Endothelial cell of umbilical vein (primary cell): Measurements from ENCODE around the gene SZT2. TPM values are rescaled to one million over a fixed set of nuclear protein-coding genes. Genes with fewer than 3 reads are reported as not detected.
A peak's percentile ranks its signal among the peaks of the same experiment; 100 is the strongest.

Experiments used
- BruUV-seq: library from RNA; stranded (reverse); fragments of 400-500 nt; replicated peaks from 2 replicates; lab custom pipeline; 2021; lab: Mats Ljungman, UMichigan
- CTCF ChIA-PET: fragments of 300-600, 350-600 bp; sonication (Branson Sonifier 250); formaldehyde crosslinking; loops from one replicate; lab custom pipeline; 2021; ENCODE audit warnings: antibody characterized with exemption, inconsistent platforms; lab: Charles Lee
- POLR2A ChIA-PET: fragments of 300-600, 350-600 bp; sonication (Branson Sonifier 250); formaldehyde crosslinking; loops from one replicate; lab custom pipeline; 2021; ENCODE audit warnings: antibody characterized with exemption, inconsistent platforms; lab: Charles Lee
- DNase-seq: peaks from one replicate; pipeline ENCODE4 v3.0.0-alpha.2; 2011; ENCODE audit warnings: low read depth, low spot score
- FAIRE-seq: peaks from 2 replicates; lab custom pipeline; 2011; peaks lifted over from hg19 to GRCh38; lab: Jason Lieb, UNC
- H2AFZ ChIP-seq: 2 replicates; pipeline ENCODE4 v1.6.0; 2012; ENCODE audit warnings: low read depth, low read length, control low read depth, inconsistent platforms
- H3K27ac ChIP-seq: 2 replicates; pipeline ENCODE4 v1.5.1; 2011; ENCODE audit warnings: low read depth, mild to moderate bottlenecking, control low read depth, low read length, moderate library complexity; ENCODE audit not compliant: insufficient read depth
- H3K27me3 ChIP-seq, 2 experiments: 2 replicates each; pipeline versions ENCODE4 v1.6.0 to v1.6.1; 2011; ENCODE audit warnings: low read length in 2 of 2, mixed read lengths in 1 of 2; ENCODE audit not compliant: control insufficient read depth in 2 of 2, insufficient read depth in 2 of 2
- H3K36me3 ChIP-seq, 2 experiments: 2 replicates in 1 of 2; 3 replicates in 1 of 2; pipeline ENCODE4 v1.5.1; 2011; ENCODE audit warnings: low read length in 2 of 2, mild to moderate bottlenecking in 1 of 2, moderate library complexity in 1 of 2; ENCODE audit not compliant: control insufficient read depth in 2 of 2, insufficient read depth in 2 of 2; ENCODE audit errors: extremely low read depth in 1 of 2
- H3K4me1 ChIP-seq: 3 replicates; pipeline ENCODE4 v1.5.1; 2011; ENCODE audit warnings: mild to moderate bottlenecking, low read length; ENCODE audit not compliant: control insufficient read depth, insufficient read depth; ENCODE audit errors: extremely low read depth
- H3K4me2 ChIP-seq: 2 replicates; pipeline ENCODE4 v1.6.1; 2011; ENCODE audit warnings: low read length, control low read depth, mixed read lengths; ENCODE audit not compliant: insufficient read depth
- H3K4me3 ChIP-seq, 3 experiments: fragments of 200-600 bp in 1 of 3; sonication (generic), shearing (Covaris generic) in 1 of 3; replicated peaks in 1 of 3; 2 replicates each; pipeline ENCODE4 v1.5.1; 2011 to 2016; ENCODE audit warnings: control low read depth in 3 of 3, low read length in 3 of 3, mild to moderate bottlenecking in 2 of 3, inconsistent platforms in 1 of 3, low read depth in 1 of 3, moderate library complexity in 1 of 3; ENCODE audit not compliant: insufficient read depth in 1 of 3
- H3K79me2 ChIP-seq: 2 replicates; pipeline ENCODE4 v1.6.0; 2012; ENCODE audit warnings: low read length, inconsistent platforms; ENCODE audit not compliant: control insufficient read depth, insufficient read depth
- H3K9ac ChIP-seq: replicated peaks from 2 replicates; pipeline ENCODE3; 2011; ENCODE audit warnings: low read length, control low read depth; ENCODE audit not compliant: insufficient read depth; ENCODE audit errors: extremely low read depth
- H3K9me1 ChIP-seq: replicated peaks from 3 replicates; pipeline ENCODE4 v1.6.0; 2011; ENCODE audit warnings: mild to moderate bottlenecking, low read length; ENCODE audit not compliant: control insufficient read depth, insufficient read depth; ENCODE audit errors: extremely low read depth
- H3K9me3 ChIP-seq: replicated peaks from 2 replicates; pipeline ENCODE4 v1.5.1; 2012; ENCODE audit warnings: low read length, inconsistent platforms; ENCODE audit not compliant: control insufficient read depth, insufficient read depth
- H4K20me1 ChIP-seq: replicated peaks from 2 replicates; pipeline ENCODE3; 2011; ENCODE audit warnings: mild to moderate bottlenecking, low read length; ENCODE audit not compliant: control insufficient read depth, insufficient read depth; ENCODE audit errors: extremely low read depth
- CTCF ChIP-seq, 2 donors: IDR thresholded peaks; 1 replicate in 1 of 2; 2 replicates in 1 of 2; pipeline ENCODE4 v1.5.1; 2011; ENCODE audit warnings: low read length in 2 of 2, mild to moderate bottlenecking in 2 of 2, moderate library complexity in 2 of 2, control low read depth in 1 of 2, inconsistent platforms in 1 of 2, low read depth in 1 of 2; ENCODE audit not compliant: insufficient read depth in 1 of 2; ENCODE audit errors: extremely low read depth in 1 of 2
- FOS ChIP-seq: IDR thresholded peaks from 2 replicates; pipeline ENCODE4 v1.6.1; 2011; ENCODE audit warnings: mild to moderate bottlenecking, low read length, moderate library complexity, borderline replicate concordance; ENCODE audit not compliant: insufficient read depth
- GATA2 ChIP-seq: IDR thresholded peaks from 2 replicates; pipeline ENCODE4 v1.7.0; 2011; ENCODE audit warnings: low read depth, mild to moderate bottlenecking, moderate library complexity, mixed read lengths, low read length; ENCODE audit not compliant: insufficient read length, insufficient read depth
- JUN ChIP-seq: IDR thresholded peaks from 2 replicates; pipeline ENCODE4 v1.6.1; 2011; ENCODE audit warnings: borderline replicate concordance, low read depth; ENCODE audit not compliant: insufficient read length, insufficient read depth
- MYC ChIP-seq: IDR thresholded peaks from one replicate; pipeline ENCODE4 v1.6.1; 2011; ENCODE audit warnings: mild to moderate bottlenecking, low read depth, low read length
- POLR2A ChIP-seq: IDR thresholded peaks from 2 replicates; pipeline ENCODE4 v1.6.1; 2012; ENCODE audit warnings: low read depth, mild to moderate bottlenecking, control low read depth, low read length
- POLR2AphosphoS5 ChIP-seq: IDR thresholded peaks from 2 replicates; pipeline ENCODE4 v1.6.1; 2012; ENCODE audit warnings: low read depth, mild to moderate bottlenecking, control low read depth, low read length, moderate library complexity; ENCODE audit not compliant: insufficient read depth
- dilution Hi-C: fragments of 300-500 bp; cut with MboI; formaldehyde crosslinking; loops from one replicate; pipeline ENCODE4 v1.15.0; 2019; ENCODE audit warnings: low sequenced_read_pairs; ENCODE audit not compliant: extremely low pct_ligation_motif_present
- intact Hi-C: fragments of 100-400 bp; cut with micrococcal nuclease; formaldehyde crosslinking; loops from one replicate; pipeline ENCODE4 v1.10.0; 2022
- polyA plus RNA-seq, 4 experiments: library from polyadenylated mRNA; depleted of rRNA in 3 of 4; stranded (reverse) in 3 of 4; unstranded in 1 of 4; fragments of >200 nt; gene quantifications; 2 replicates each; pipeline versions ENCODE4 v1.2.1 to v1.2.3, GENCODE V29; 2011 to 2012; ENCODE audit warnings: missing spikeins in 1 of 4
- total RNA-seq: library from RNA; stranded (reverse); gene quantifications from 2 replicates; pipeline ENCODE4 v1.2.3, GENCODE V29; 2021

SZT2 gene
- total and polyA plus RNA-seq, 2 donors (not counting 3 experiments of a cell fraction or from before 2014, with no cell fraction given) = 11.4 to 49.9 TPM

GRCh38 chr1:43366601-43367025 lies 23.1 kb upstream of the SZT2 start:
- ChIA-PET POLR2A (no interaction called here), CTCF (no interaction called here)
- Histone ChIP-seq H2AFZ (no peak overlapping the region), H3K9me1 (no peaks in the 10 kb centered on the region), H3K9me3 (no peaks in the 10 kb centered on the region), H3K9ac (peak overlapping the region; percentile 81), H3K27me3 (no peaks in the 10 kb centered on the region), H3K4me1 (peaks cover 26% of the 10 kb centered on the region), H3K4me3 (peak overlapping the region; percentile 70 to 85 (median 72)), H4K20me1 (no peaks in the 10 kb centered on the region), H3K36me3 (peaks cover 12 to 18% of the 10 kb centered on the region in 2 experiments), H3K4me2 (peak overlapping the region; percentile 61), H3K79me2 (peaks cover 53% of the 10 kb centered on the region), H3K27ac (peak overlapping the region; percentile 57)
- no TSS peak for BruUV-seq
- TF ChIP-seq FOS (no peak), GATA2 (no peak), POLR2A (peak; percentile 73), JUN (no peak), MYC (no peak), CTCF (IDR thresholded peaks at IDR 0.05; ENCODE audit: extremely low read depth in 1 of 2, insufficient read depth in 1 of 2, low read depth in 1 of 2, low read length in 2 of 2) (no peak), POLR2AphosphoS5 (peak; percentile 45)
- DNase-seq (no peak), FAIRE-seq (no peak)
- intact Hi-C loops = loop anchor here (1.0 to 5.0 kb wide), 3 partner anchors 8 to 139 kb away; partner anchors contain the start of gene CDC20
- dilution Hi-C loops = no loop called here
